Ammon's horn (tissue), 1 donor: ENCODE data around the gene CCDC136.

ENCODE experiments used
- DNase-seq: peaks from one replicate; pipeline ENCODE4 v3.0.0-alpha.2; 2016; ENCODE audit warnings: low spot score

Gene CCDC136

GRCh38 chr7:128862571-128863432 is 71.0 kb downstream of the CCDC136 start, which contains the start of gene ATP6V1F:
ATP6V1F (plus strand) TSS chr7:128862856; CDS start chr7:128862905, 49 bp downstream.
- peak; percentile 97 for DNase-seq

- DNase-seq, result peak; percentile 22
Observed at GRCh38 chr7:128863433-128863989, 71.7 kb downstream of the CCDC136 start.

GRCh38 chr7:128865303-128865702 is 73.5 kb downstream of the CCDC136 start:
- no peak for DNase-seq

- DNase-seq, result no peak
Observed at GRCh38 chr7:128865996-128866877, 74.5 kb downstream of the CCDC136 start.

- DNase-seq, result no peak
Observed at GRCh38 chr7:128867241-128867640, 75.5 kb downstream of the CCDC136 start.

- no peak for DNase-seq
Observed at GRCh38 chr7:128867842-128868623, 76.3 kb downstream of the CCDC136 start.

GRCh38 chr7:128868624-128869137 is 76.9 kb downstream of the CCDC136 start:
- no peak for DNase-seq

- DNase-seq, result peak; percentile 53
Observed at GRCh38 chr7:128869138-128869943, 77.6 kb downstream of the CCDC136 start.

GRCh38 chr7:128869944-128870285 is 78.1 kb downstream of the CCDC136 start:
- no peak for DNase-seq

GRCh38 chr7:128871050-128871449 is 79.3 kb downstream of the CCDC136 start:
- DNase-seq, result no peak
